ENCODE measurements around the gene LAMA4.

GRCh38 chr6:112269114-112269513, 14.7 kb upstream of the LAMA4 start:
- no peak for TF ChIP-seq GATA4 (IDR thresholded peaks at IDR 0.05; ENCODE audit: borderline replicate concordance, low read depth)
- TF ChIP-seq SIN3A (IDR thresholded peaks at IDR 0.05; ENCODE audit: borderline replicate concordance, low read depth, low read length) = no peak
- no peak for TF ChIP-seq PBX3 (CRISPR knock-in tag; IDR thresholded peaks at IDR 0.05; ENCODE audit: borderline replicate concordance)
- TF ChIP-seq GABPA (IDR thresholded peaks at IDR 0.05; ENCODE audit: low read depth, low read length) = no peak
- TF ChIP-seq GABPA (CRISPR knock-in tag; IDR thresholded peaks at IDR 0.05; ENCODE audit: low read depth) = no peak
- no peak for TF ChIP-seq CTCF (CRISPR knock-in tag; IDR thresholded peaks at IDR 0.05)
- no peak for TF ChIP-seq MAX (IDR thresholded peaks at IDR 0.05)
- TF ChIP-seq CREM (IDR thresholded peaks at IDR 0.05) = no peak
- TF ChIP-seq CREM (CRISPR knock-in tag; IDR thresholded peaks at IDR 0.05) = no peak
- TF ChIP-seq ZNF460 (CRISPR knock-in tag; IDR thresholded peaks at IDR 0.05; ENCODE audit: borderline replicate concordance) = no peak
- no peak for TF ChIP-seq BRD4 (CRISPR knock-in tag; IDR thresholded peaks at IDR 0.05)
- no peak for TF ChIP-seq KLF12 (CRISPR knock-in tag; IDR thresholded peaks at IDR 0.05; ENCODE audit: borderline replicate concordance)
- no peak for TF ChIP-seq SMC3 (IDR thresholded peaks at IDR 0.05; ENCODE audit: low read length)
- TF ChIP-seq GABPB1 (CRISPR knock-in tag; IDR thresholded peaks at IDR 0.05) = no peak
- no peak for TF ChIP-seq KLF15 (CRISPR knock-in tag; IDR thresholded peaks at IDR 0.05; ENCODE audit: borderline replicate concordance)
